Measurements from ENCODE around the gene FGFR2. TPM values are rescaled to one million over a fixed set of nuclear protein-coding genes. Genes with fewer than 3 reads are reported as not detected.

FGFR2 gene
- total RNA-seq, 2 donors from 2014 or later, result 0.73 TPM; not detected in 1

GRCh38 chr10:121617176-121617575, 18.9 kb upstream of the FGFR2 start:
- no peak for DNase-seq (ENCODE audit: low spot score)
- no peak overlapping the region for H3K4me3 Mint-ChIP-seq
- ATAC-seq, result no peak
- H3K27me3 Mint-ChIP-seq, result peaks cover 0 to 5% of the 10 kb centered on the region in 2 donors
- no peaks in the 10 kb centered on the region for H3K4me1 Mint-ChIP-seq (ENCODE audit: low read depth in 2 of 2)
- H3K36me3 Mint-ChIP-seq, result no peaks in the 10 kb centered on the region
- H3K27ac Mint-ChIP-seq, result no peak overlapping the region
- peaks cover 3% of the 10 kb centered on the region for H3K9me3 Mint-ChIP-seq

DNA sequence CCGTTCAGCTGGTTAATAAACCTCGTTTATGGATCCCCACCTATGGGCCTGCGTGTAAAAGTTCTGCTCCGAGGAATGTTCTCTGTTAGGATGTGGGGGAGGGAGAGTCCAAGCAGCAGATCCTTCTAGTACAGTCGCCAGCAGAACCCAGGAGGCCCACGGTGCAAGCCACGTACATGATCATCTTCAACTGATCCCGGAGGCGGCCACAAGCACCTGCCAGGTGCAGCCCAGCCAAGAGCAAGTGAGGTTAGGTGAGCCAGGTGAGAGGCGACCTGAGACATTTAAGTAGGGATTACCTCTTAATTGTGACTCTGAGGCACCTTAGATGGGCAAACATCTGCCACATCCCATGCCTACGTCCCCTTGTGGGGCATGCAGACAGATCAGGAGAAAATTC, 18.0 kb upstream of the FGFR2 start:
- ATAC-seq (no peak), DNase-seq (ENCODE audit: low spot score) (no peak)
- peaks cover 3% of the 10 kb centered on the region for H3K9me3 Mint-ChIP-seq
- peaks cover 0 to 5% of the 10 kb centered on the region in 2 donors for H3K27me3 Mint-ChIP-seq
- H3K27ac Mint-ChIP-seq, result no peak overlapping the region
- no peak overlapping the region for H3K4me3 Mint-ChIP-seq
- no peaks in the 10 kb centered on the region for H3K4me1 Mint-ChIP-seq (ENCODE audit: low read depth in 2 of 2)
- H3K36me3 Mint-ChIP-seq, result no peaks in the 10 kb centered on the region

DNA sequence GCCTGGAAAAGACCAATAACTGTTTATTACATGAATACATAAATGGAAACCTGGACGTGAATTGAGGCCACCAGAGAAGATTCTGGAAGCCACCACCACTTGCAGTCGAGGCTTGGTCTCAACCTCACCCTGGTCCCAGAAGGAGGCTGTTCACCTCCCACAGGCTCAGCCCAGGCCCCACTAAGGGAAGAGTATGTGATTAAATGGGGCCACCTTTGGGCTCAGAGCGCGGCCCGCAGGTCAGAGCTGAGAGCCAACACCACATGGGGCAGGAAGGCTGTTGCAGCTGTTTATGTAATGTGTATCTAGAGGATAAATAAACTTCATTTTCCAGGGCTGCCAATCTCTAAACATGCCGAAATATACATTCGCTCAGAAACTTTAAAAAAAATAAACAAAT, 17.6 kb upstream of the FGFR2 start:
- peaks cover 0 to 5% of the 10 kb centered on the region in 2 donors for H3K27me3 Mint-ChIP-seq
- peaks cover 3% of the 10 kb centered on the region for H3K9me3 Mint-ChIP-seq
- H3K27ac Mint-ChIP-seq, result no peak overlapping the region
- H3K36me3 Mint-ChIP-seq, result no peaks in the 10 kb centered on the region
- DNase-seq (ENCODE audit: low spot score), result no peak
- H3K4me3 Mint-ChIP-seq, result no peak overlapping the region
- no peaks in the 10 kb centered on the region for H3K4me1 Mint-ChIP-seq (ENCODE audit: low read depth in 2 of 2)
- ATAC-seq, result no peak

GRCh38 chr10:121615435-121615793, 17.2 kb upstream of the FGFR2 start:
- H3K27ac Mint-ChIP-seq, result no peak overlapping the region
- DNase-seq (ENCODE audit: low spot score), result no peak
- peaks cover 0 to 5% of the 10 kb centered on the region in 2 donors for H3K27me3 Mint-ChIP-seq
- no peak for ATAC-seq
- H3K9me3 Mint-ChIP-seq, result peaks cover 3% of the 10 kb centered on the region
- no peak overlapping the region for H3K4me3 Mint-ChIP-seq
- H3K36me3 Mint-ChIP-seq, result no peaks in the 10 kb centered on the region
- no peaks in the 10 kb centered on the region for H3K4me1 Mint-ChIP-seq (ENCODE audit: low read depth in 2 of 2)

GRCh38 chr10:121614613-121615434, 16.6 kb upstream of the FGFR2 start:
- H3K36me3 Mint-ChIP-seq, result no peaks in the 10 kb centered on the region
- H3K9me3 Mint-ChIP-seq, result peaks cover 3% of the 10 kb centered on the region
- no peaks in the 10 kb centered on the region for H3K4me1 Mint-ChIP-seq (ENCODE audit: low read depth in 2 of 2)
- H3K4me3 Mint-ChIP-seq, result no peak overlapping the region
- ATAC-seq (no peak), DNase-seq (ENCODE audit: low spot score) (no peak)
- peaks cover under 1 to 7% of the 10 kb centered on the region in 2 donors for H3K27me3 Mint-ChIP-seq
- H3K27ac Mint-ChIP-seq, result no peak overlapping the region

DNA sequence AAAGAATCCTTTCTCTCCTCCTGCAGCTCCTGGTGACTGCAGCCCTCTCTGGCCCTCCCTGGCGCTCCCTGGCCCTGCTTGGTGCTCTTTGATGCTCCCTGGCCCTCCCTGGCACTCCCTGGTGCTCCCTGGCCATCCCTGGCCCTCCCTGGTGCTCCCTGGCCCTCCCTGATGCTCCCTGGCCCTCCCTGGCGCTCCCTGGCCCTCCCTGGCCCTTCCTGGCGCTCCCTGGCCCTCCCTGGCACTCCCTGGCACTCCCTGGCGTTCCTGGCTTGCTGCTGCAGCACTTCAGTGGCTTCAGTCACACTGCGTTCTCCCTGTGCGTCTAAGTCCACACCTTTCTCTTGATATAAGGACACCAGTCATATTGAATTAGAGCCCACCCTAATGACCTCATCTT, 15.2 kb upstream of the FGFR2 start:
- Mint-ChIP-seq H3K27me3 (peaks cover 8 to 12% of the 10 kb centered on the region in 2 donors), H3K36me3 (no peaks in the 10 kb centered on the region), H3K27ac (no peak overlapping the region), H3K4me1 (ENCODE audit: low read depth in 2 of 2) (peaks cover 0 to 5% of the 10 kb centered on the region in 2 donors), H3K4me3 (no peak overlapping the region), H3K9me3 (peaks cover 1% of the 10 kb centered on the region)
- ATAC-seq, result no peak
- DNase-seq (ENCODE audit: low spot score), result no peak

DNA sequence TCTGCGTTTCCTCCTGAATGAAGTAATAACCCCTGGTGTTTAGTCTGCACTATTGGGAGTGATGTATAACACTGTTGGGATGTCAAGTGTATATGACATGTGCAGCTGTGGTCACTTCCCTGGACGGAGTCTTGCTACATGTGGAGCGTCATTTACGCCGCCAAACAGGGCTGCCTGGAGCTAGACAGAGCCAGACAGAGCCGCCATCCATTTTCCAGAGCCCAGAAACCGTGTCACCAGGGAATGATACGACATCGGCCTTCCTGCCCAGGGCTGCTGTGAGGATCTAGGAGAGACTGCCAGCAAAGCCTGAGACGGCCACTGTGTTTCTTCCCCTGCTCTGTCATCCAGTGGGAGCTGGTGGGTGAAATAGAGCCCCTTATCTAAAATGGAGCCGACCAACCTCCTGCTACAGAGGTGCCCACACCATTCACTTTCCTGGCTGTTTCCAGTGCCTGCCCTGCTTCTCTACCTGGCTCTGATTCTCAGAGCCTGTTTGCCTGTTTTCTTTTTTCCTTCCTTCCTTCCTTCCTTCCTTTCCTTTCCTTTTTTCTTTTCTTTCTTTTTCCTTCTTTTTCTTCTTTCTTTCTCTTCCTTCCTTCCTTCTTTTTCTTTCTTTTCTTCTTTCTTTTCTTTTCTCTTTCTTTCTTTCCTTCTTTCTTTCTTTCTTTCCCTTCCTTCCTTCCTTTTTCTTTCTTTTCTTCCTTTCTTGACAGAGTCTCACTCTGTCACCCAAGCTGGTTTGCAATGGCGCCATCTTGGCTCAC, 13.3 kb upstream of the FGFR2 start:
- ATAC-seq (no peak), DNase-seq (ENCODE audit: low spot score) (no peak)
- Mint-ChIP-seq H3K4me3 (no peak overlapping the region), H3K27me3 (peaks cover 8 to 12% of the 10 kb centered on the region in 2 donors), H3K36me3 (no peaks in the 10 kb centered on the region), H3K9me3 (no peaks in the 10 kb centered on the region), H3K4me1 (ENCODE audit: low read depth in 2 of 2) (peaks cover 0 to 5% of the 10 kb centered on the region in 2 donors), H3K27ac (no peak overlapping the region)

DNA sequence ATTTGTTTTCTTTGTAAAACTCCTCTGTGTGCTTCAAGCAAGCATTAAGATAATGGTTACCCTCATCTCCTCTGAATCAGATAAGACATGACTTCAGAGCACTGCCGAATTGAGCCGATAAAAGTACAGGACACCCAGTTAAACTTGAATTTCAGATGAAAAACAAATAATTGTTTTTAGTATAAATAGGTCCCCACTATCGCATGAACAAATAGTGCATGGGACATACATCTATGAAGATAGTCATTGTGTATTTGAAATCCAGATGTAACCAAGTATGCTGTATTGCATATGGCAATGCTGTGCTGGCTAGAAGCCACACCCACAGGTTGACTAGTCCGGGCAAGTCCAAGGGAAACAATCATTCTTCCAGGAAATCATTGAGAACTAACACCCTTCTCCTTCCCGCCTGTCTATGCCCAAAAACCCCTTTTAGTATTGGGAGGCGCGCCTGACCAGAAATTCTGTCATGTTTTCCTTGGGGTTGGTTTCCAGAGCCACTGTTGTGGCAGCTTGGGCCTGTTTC, 12.6 kb upstream of the FGFR2 start:
- Mint-ChIP-seq H3K27me3 (peaks cover 8 to 16% of the 10 kb centered on the region in 2 donors), H3K9me3 (no peaks in the 10 kb centered on the region), H3K27ac (no peak overlapping the region), H3K4me1 (ENCODE audit: low read depth in 2 of 2) (peaks cover 0 to 5% of the 10 kb centered on the region in 2 donors), H3K4me3 (no peak overlapping the region), H3K36me3 (no peaks in the 10 kb centered on the region)
- ATAC-seq (no peak), DNase-seq (ENCODE audit: low spot score) (no peak)

DNA sequence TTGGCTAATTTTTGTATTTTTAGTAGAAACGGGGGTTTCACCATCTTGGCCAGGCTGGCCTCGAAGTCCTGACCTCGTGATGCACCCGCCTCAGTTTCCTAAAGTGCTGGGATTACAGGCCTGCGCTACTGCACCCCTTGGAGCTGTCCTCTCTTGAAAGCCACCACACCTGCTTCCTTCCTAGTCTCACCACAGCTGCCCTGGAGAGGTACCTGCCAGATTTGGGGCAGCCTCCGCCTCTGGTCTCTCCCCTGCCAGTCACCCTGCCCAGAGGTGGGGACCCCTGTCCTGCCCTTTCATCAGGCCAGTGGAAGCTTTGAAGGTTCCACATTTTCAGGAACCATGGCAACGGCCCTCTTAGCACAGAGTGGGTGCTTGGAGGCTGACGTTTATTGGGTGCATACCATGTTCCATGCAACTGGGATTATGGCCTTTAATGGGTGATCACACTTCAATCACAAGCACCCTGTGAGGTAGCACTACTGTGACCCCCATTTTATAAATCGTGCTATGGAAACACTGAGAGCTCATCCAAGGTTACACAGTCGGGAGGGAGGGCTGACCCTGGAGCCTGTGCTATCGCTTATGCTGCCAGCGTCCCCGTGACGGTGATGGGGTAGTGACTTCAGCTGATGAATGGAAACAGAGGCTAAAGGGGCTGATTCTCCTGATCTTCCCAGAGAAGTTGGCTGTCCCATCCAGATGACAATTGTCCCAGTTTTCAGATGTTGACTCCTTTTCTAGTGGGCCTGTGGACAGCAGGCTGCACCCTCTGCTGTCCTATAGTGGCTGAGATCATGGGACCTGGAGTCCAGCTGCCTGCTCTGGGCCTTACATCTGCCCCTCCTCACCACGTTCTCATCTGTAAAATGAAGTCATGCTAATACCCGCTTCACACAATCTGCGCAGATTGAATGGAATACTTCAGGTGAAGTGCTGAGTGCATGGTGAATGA, 11.5 kb upstream of the FGFR2 start:
- Mint-ChIP-seq H3K36me3 (no peaks in the 10 kb centered on the region), H3K27me3 (peaks cover 8 to 16% of the 10 kb centered on the region in 2 donors), H3K9me3 (no peaks in the 10 kb centered on the region), H3K27ac (no peak overlapping the region), H3K4me3 (no peak overlapping the region), H3K4me1 (ENCODE audit: low read depth in 2 of 2) (peaks cover 0 to 5% of the 10 kb centered on the region in 2 donors)
- DNase-seq (ENCODE audit: low spot score) (no peak), ATAC-seq (no peak)

- no peak for DNase-seq (ENCODE audit: low spot score)
- Mint-ChIP-seq H3K27ac (no peak overlapping the region), H3K4me1 (ENCODE audit: low read depth in 2 of 2) (peaks cover 0 to 5% of the 10 kb centered on the region in 2 donors)
Measured at GRCh38 chr10:121608469-121609190, 10.4 kb upstream of the FGFR2 start.

GRCh38 chr10:121607310-121608055, 9.2 kb upstream of the FGFR2 start:
- Mint-ChIP-seq H3K36me3 (no peaks in the 10 kb centered on the region), H3K9me3 (no peaks in the 10 kb centered on the region), H3K27me3 (peaks cover 8 to 15% of the 10 kb centered on the region in 2 donors), H3K4me1 (ENCODE audit: low read depth in 2 of 2) (peaks cover 0 to 5% of the 10 kb centered on the region in 2 donors), H3K27ac (no peak overlapping the region), H3K4me3 (no peak overlapping the region)
- no peak for DNase-seq (ENCODE audit: low spot score)
- ATAC-seq, result no peak

More at GRCh38 chr10:121608469-121609190, 10.4 kb upstream of the FGFR2 start:
- peak; percentile 59 to 67 for ATAC-seq
- H3K27me3 Mint-ChIP-seq, result peaks cover 8 to 16% of the 10 kb centered on the region in 2 donors
- no peaks in the 10 kb centered on the region for H3K36me3 Mint-ChIP-seq
- H3K9me3 Mint-ChIP-seq, result no peaks in the 10 kb centered on the region
- no peak overlapping the region for H3K4me3 Mint-ChIP-seq

DNA sequence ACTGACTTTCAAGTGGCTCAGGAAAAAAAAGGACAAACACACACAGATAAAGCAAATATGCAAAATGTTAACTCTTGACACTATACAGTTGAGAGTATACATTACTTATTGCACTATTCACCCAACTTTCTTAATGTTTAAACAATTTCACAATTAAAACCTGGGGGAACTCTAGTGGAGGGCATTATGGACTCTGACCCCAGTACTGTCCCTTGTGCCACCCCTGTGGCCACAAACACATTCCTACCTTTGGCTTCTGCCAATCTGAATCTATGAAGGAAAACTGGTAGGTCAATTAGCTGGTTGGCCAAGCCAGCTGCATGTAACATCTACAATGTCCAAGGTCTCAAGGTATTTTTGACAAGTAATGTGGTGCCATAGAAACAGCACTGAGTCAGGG, 7.5 kb upstream of the FGFR2 start:
- Mint-ChIP-seq H3K9me3 (no peaks in the 10 kb centered on the region), H3K4me1 (ENCODE audit: low read depth in 2 of 2) (peaks cover 0 to 5% of the 10 kb centered on the region in 2 donors), H3K27ac (no peak overlapping the region), H3K4me3 (no peak overlapping the region), H3K27me3 (peaks cover 15 to 21% of the 10 kb centered on the region in 2 donors), H3K36me3 (no peaks in the 10 kb centered on the region)
- ATAC-seq, result no peak
- no peak for DNase-seq (ENCODE audit: low spot score)

All from natural killer cell treated with Interleukin-12 subunit alpha and Interleukin-12 subunit beta and Interleukin-15 and Interleukin-18, amount 100 ng/mL, for 72 hours (primary cell).